NB4 (cell line): ENCODE measurements around the gene NEMP2.

Experiments used
- DNase-seq: peaks from one replicate; pipeline ENCODE4 v3.0.0; 2010; ENCODE audit warnings: low read depth
- H3K4me3 ChIP-seq: one replicate; pipeline ENCODE4 v1.5.1; 2011; ENCODE audit warnings: mild to moderate bottlenecking, low read depth, low read length, moderate library complexity
- CTCF ChIP-seq: IDR thresholded peaks from one replicate; pipeline ENCODE4 v1.5.1; 2012; ENCODE audit warnings: low read depth, low read length
- MAX ChIP-seq: IDR thresholded peaks from 2 replicates; pipeline ENCODE4 v1.6.1; 2011; ENCODE audit warnings: low read depth, low read length
- MYC ChIP-seq: IDR thresholded peaks from 2 replicates; pipeline ENCODE4 v1.6.1; 2011; ENCODE audit warnings: low read depth, low read length
- POLR2A ChIP-seq: IDR thresholded peaks from 2 replicates; pipeline ENCODE4 v1.6.1; 2011; ENCODE audit warnings: mild to moderate bottlenecking; ENCODE audit not compliant: insufficient read length; ENCODE audit errors: extremely low read depth

NEMP2 gene

GRCh38 chr2:190456833-190457232, 77.7 kb downstream of the NEMP2 start:
- H3K4me3 ChIP-seq: no peak overlapping the region
- no peak for DNase-seq
- TF ChIP-seq CTCF (no peak), MYC (no peak), POLR2A (no peak), MAX (no peak)

GRCh38 chr2:190455358-190456095, 79.0 kb downstream of the NEMP2 start:
- TF ChIP-seq MAX (no peak), POLR2A (no peak)
- DNase-seq: no peak
- H3K4me3 ChIP-seq: no peak overlapping the region

- no peak overlapping the region for H3K4me3 ChIP-seq
- DNase-seq: no peak
- TF ChIP-seq MYC: no peak
- TF ChIP-seq MAX: no peak
- TF ChIP-seq CTCF: no peak
- no peak for TF ChIP-seq POLR2A
Measured at GRCh38 chr2:190454795-190455194, 79.7 kb downstream of the NEMP2 start.
